Dermis lymphatic vessel endothelial cell (primary cell): ENCODE data around the gene PRR5. TPM values are rescaled to one million over a fixed set of nuclear protein-coding genes. Genes with fewer than 3 reads are reported as not detected.

Experiments used
- total RNA-seq: library from RNA; depleted of rRNA; stranded (reverse); fragments of >200 nt; gene quantifications from 2 replicates; pipeline ENCODE4 v1.2.1, GENCODE V29; 2014

Gene PRR5, protein sequence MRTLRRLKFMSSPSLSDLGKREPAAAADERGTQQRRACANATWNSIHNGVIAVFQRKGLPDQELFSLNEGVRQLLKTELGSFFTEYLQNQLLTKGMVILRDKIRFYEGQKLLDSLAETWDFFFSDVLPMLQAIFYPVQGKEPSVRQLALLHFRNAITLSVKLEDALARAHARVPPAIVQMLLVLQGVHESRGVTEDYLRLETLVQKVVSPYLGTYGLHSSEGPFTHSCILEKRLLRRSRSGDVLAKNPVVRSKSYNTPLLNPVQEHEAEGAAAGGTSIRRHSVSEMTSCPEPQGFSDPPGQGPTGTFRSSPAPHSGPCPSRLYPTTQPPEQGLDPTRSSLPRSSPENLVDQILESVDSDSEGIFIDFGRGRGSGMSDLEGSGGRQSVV
- 10.8 and 11.9 TPM in 2 replicates for total RNA-seq

DNA sequence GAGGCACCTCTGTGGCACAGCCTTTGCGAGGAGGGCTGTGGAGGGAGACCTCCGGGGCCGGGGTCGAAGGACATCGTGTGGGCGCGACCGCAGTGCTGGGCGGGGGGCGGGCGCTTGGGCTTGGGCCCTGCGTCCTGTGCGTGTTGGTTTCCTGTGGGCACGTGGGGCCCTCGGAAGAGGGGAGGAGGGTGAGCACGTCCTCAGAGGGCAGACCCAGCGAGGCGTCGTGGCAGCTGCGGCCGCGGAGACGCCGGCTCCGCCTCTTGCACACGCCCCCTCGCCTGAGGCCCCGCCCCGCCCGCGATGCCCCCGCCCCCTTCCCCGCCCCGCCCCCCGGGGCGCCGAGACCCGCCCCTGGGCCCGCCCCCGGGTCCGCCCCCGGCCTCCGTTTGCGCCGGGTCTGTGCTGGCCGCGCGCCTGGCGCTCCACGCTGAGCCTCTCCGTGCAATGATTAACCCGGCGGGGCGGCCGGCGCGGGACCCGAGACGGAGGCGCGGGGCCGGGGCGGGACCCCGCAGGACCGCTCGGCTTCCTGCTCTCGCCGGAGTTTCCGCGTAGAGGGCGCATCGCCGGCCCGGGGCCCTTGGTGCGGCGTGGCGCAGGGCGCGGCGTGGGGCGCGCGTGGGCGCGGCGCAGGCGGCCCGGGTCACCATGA lies at the start of gene PRR5:
Gene PRR5 (plus strand): TSS at position 381 of the 655 bp plus-strand sequence. CDS start 271 bp downstream, at position 652.

DNA sequence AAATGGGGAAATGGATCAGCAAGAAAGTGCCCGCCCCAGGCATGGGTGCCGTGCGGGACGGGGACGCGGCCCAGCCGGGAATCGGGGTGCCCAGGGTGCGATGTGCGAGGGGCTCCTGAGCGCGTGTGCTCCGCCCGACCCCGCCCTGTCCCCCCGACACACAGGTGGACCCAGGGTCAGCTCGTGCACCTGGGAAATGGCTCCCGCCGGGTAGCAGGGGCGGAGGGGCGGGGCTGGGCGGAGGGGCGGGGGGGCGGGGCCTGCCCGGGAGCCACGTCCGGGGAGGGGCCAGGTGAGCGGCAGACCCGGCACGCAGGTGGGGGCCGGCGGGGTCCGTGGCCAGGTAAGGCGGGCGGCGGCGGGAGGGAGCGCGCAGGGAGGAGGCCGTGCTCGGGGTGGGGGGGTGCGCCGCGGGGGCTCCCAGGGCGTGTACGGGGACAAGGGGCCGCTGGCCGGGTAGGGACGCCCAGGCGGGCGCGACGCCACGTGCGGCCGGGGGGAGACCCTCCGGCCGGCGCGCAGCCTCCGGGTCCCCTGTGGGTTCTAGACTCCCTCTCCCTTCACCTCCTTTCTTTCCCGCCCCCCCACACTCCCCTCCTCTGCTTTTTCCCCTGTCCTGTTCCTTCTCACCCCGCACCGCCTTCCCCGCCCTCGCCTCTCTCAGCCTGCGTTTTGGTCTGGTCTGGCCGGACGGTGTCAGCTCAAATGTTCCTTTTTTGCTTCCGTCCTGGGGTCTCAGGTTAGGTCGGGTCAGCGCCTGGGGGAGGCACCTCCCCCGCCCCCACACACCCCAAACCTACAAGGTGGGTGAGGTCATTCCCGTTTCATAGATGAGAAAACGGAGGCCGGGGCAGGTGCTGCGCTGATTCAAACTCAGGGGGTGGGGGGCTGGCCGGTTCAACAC lies 50.5 kb downstream of the PRR5 start, which contains the start of gene ARHGAP8:
Gene ARHGAP8 (plus strand): TSS at position 291 of the 904 bp plus-strand sequence. CDS start 33,953 bp downstream, outside the sequence.

Other genes with a start within 250 kb of the PRR5 start
- gene RTL6, start 204.0 kb upstream of the PRR5 start, total RNA-seq: 12.0 and 13.1 TPM in 2 replicates
- gene ARHGAP8, start 50.4 kb downstream of the PRR5 start, total RNA-seq: 0.09 TPM in 1 of 2 replicates, not detected in the other